NCI-H187 (cell line): ENCODE results near the gene RGS19.
"Not testable (repeated sequence)": the region's sequence is repeated elsewhere in the genome, so short reads cannot be mapped to it uniquely, and the experiment has no call there.

Source experiments
- DNase-seq, 2 experiments: peaks; one replicate each; lab custom pipeline; 2025; lab: John Stamatoyannopoulos, UW

RGS19 gene, protein sequence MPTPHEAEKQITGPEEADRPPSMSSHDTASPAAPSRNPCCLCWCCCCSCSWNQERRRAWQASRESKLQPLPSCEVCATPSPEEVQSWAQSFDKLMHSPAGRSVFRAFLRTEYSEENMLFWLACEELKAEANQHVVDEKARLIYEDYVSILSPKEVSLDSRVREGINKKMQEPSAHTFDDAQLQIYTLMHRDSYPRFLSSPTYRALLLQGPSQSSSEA

DNA sequence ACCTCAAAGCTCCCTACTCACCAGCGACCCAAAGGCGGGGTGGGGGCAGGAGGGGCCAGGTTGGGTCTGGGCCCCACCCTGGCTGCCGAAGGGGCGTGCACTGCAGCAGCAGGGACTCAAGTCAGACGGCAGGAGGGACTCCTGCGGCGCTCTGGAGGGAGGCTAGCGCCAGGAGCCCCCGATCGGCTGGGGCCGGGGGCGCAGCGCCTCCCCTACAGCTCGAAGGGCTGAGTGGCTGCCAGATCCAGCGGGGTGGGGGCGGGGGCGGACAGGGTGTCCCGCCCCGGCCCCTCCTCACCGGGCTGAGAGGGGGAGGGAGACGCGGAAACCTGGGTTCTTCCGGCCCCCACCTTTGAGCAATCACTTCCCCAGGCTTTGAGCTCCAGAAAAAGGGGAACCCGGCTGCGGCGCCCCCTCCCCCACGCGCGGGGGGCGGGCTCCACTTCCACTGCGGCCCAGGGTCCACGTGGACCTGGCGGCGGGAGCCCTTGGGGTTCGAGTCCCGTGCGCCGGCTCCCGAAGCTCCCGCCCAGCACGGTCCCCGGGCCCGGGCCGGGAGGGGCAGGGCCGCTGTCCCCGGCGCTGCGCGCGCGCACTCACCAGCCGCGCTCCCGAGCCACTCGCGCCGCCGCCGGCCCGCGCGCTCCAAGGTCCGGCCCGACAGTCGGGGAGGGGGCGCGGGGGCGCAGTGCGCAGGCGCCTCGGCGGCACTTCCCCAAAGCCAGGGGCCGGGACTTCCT lies at the start of gene RGS19:
RGS19 (minus strand) TSS at position 246 of the 740 bp plus-strand sequence. CDS start 2,632 bp downstream, outside the sequence.
- peak in 1 of 2 experiments; percentile 31 for DNase-seq

DNA sequence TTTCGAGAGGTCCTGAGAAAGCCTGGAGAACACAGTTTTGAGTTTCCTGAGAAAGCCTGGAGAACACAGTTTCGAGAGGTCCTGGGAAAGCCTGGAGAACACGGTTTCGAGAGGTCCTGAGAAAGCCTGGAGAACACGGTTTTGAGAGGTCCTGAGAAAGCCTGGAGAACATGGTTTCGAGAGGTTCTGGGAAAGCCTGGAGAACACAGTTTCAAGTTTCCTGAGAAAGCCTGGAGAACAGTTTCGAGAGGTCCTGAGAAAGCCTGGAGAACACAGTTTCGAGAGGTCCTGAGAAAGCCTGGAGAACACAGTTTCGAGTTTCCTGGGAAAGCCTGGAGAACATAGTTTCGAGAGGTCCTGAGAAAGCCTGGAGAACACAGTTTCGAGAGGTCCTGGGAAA lies 44.2 kb upstream of the RGS19 start:
- DNase-seq: not testable (repeated sequence)

DNA sequence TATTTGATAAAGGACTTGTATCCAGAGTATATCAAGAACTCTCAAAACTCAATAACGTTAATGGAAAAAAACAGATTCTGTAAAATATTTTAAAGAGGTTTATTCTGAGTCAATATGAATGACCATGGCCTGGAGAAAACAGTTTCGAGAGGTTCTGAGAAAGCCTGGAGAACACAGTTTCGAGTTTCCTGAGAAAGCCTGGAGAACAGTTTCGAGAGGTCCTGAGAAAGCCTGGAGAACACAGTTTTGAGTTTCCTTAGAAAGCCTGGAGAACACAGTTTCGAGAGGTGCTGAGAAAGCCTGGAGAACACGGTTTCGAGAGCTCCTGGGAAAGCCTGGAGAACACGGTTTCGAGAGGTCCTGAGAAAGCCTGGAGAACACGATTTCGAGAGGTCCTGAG lies 43.6 kb upstream of the RGS19 start:
- not testable (repeated sequence) for DNase-seq

DNA sequence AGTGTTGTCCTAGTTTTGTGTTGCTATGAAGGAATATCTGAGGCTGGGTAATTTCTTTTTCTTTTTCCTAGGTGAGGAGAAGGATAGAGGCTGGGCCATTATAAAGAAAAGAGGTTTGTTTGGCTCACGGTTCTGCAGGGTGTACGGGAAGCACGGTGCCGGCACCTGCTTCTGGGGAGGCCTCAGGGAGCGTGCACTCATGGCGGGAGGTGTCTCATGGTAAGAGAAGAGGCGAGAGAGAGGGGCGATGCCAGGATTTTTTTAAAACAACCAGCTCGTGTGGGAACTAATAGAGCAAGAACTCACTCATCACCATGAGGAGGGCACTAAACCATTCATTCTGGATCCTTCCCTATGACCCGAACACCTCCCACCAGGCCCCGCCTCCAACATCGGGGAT lies 42.3 kb upstream of the RGS19 start:
- DNase-seq: no peak

DNA sequence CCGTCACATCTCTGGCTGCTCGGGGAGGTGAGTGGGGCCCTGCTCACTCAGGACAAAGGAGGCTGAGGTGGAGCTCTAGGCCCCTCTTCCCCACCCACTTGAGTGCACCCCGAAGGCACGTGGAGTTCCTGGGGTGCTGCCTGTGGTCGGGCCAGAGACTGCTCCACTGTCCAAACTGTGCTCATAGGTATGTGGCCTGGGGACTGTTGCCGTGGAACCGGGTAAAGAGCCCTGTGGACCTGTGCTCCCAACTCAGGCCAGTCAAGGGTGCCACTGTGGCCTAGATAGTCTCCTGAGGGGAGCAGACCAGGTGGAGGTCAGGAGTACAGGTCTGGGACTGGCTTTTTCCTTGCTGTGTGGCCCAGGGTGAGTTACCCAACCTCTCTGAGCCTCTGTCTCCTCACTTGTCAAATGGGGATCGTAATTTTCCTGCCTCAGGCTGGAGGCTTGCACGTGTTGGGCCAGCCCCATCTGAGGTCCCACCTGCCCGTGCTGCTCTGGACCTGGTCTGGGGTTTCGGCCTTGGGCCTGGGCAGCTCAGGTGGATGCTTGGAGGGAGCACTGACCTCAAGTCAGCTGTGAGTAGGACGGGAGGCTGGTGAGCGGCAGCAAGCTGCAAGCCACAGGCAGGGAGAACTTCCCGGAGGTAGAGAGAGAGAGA lies 40.5 kb upstream of the RGS19 start:
- DNase-seq: no peak

DNA sequence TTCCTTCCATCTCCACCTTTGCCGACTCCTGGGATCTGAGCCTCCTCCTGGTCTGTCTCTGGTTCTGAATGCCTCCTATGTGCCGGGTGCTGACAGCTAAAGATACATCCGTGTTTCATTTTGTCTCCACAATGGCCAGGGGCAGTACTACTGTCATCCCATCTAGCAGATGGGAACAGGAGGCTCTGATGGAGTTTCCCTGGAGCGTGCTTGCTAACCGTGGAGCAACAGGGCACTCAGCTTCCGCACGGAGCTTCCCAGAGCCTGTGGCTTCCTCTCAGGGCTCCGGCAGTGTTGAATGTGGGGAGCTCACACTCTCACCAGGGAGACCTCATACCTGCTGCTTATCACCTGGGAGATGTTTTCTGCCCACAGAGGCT lies 40.0 kb upstream of the RGS19 start:
- DNase-seq: no peak

DNA sequence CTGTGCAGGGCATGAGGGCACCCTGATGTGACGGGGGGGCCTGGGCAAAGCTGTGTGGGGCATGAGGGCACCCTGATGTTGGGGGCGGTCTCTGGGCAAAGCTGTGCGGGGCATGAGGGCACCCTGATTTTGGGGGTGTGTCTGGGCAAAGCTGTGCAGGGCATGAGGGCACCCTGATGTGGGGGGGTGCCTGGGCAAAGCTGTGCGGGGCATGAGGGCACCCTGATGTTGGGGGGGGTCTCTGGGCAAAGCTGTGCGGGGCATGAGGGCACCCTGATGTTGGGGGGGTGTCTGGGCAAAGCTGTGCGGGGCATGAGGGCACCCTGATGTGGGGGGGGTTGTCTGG lies 38.1 kb upstream of the RGS19 start:
- not testable (repeated sequence) for DNase-seq

DNA sequence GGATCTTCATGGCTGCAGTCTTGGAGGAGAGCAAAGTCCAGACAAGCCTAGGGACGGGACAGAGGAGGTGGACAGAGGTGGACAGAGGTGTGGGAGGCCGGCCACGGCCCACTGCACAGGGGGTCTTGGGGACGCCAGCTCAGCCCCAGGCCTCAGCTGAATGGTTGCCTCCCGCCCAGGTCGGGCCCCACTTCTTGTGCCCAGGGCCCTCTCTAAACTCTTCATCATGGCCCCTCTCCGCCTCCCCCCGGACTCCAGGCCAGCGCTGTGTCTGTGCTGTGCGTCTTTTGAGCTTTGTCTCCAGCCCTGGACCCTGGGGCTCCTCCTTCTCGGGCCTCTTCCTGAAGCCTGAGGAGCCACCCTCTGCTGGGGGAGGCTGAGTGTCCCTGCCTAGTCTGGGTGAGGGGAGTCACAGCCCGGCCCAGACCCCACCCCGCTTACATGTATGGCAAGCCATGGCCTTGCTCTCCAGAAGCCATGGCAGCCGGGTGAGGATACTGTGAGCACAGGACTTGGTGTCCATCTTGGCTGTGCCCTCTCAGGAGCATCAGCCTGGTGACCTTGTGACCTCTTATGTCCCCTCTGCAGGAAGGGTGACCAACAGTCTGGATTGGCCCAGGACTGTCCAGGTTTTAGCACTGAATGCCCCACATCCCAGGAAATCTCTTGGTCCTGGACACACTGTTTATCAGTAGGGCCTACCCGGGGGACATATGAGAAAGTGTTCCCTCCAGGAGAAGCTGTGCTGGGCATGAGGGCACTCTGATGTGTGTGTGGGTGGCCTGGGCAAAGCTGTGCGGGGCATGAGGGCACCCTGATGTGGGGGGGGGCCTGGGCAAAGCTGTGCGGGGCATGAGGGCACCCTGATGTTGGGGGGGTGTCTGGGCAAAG lies 37.5 kb upstream of the RGS19 start:
- no peak for DNase-seq

DNA sequence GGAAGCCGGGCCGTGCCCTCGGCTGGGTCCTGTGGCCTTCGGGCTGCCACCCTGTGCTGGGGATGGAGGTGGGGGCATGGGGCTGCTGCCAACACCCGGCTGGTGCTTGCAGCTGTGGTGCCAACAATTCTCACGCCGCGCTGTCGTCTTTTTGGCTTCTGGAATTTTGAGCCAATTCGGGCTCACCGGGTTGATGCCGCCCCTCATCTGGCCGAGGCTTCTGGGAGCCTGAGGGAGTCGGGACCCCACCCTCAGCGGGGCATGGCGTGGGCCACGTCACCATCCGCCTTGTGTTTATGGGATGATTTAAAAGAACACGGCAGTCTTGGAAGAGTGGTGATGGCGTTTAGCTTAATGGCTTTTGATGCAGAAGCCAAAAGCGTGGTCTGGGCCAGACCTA lies 36.7 kb upstream of the RGS19 start:
- no peak for DNase-seq

DNA sequence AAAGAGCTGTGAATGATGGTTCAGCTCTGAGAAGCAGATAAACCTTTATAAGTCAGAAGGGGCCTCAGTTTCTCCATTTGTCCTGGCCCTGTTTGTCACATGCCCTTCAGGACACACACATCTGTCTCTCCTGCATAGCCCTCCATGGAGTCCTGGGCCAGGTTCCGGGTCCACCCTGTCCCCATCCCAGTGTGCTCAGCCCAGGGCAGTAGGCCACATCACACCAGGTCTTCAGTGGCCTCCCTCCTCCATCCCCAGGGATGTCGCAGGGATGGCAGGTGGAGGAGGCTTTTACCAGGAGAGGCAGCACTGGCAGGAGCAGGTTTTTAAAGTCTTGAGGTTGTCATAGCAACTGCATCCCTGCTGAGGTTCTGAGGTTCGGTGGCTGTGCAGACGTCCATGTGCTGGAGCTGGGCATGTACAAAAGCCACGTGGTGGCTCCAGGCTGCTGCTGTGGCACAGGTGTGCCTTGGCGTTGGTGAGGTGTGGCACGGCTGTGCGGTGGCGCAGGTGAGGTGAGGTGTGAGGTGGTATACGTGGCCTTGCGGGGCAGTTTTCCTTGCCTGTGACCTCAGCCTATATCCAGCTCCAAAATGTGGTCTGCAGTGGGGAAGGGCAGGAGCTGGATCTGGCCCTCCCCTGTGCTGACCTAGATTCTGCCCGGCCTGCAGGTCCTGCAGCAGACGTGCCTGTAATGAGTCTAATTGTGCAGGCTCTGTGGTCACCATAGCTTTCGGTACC lies 36.0 kb upstream of the RGS19 start:
- DNase-seq: peak; percentile 20 to 45

DNA sequence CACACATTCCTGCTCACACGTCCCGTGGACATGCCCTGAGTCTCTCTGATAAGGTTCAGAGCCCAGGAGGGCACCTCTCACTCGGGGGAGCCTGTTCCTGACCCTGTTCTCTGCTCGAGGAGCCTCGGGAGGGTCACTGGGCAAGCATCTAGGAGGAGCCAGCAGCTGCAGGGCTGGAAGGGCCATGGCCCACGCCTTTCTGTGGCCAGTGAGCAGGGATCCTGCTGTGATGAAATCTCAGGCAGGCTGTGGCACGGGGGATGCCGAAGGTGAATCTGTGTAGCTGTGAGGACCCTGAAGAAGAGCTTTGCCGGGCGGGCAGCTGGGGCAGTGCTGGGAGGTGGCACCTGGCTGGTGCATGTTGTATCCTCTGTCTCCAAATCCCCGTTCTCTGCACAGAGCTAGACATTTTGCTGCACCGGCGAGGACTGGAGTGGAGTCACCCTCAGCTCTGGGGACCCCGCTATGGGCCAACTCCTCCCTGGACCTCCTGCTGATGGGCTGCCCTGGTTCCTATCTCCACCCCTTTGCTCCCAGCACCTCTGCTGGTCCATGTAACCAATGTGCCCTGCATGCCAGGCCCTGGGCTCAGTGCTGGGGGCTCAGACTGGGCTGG lies 35.1 kb upstream of the RGS19 start:
- DNase-seq: no peak

DNA sequence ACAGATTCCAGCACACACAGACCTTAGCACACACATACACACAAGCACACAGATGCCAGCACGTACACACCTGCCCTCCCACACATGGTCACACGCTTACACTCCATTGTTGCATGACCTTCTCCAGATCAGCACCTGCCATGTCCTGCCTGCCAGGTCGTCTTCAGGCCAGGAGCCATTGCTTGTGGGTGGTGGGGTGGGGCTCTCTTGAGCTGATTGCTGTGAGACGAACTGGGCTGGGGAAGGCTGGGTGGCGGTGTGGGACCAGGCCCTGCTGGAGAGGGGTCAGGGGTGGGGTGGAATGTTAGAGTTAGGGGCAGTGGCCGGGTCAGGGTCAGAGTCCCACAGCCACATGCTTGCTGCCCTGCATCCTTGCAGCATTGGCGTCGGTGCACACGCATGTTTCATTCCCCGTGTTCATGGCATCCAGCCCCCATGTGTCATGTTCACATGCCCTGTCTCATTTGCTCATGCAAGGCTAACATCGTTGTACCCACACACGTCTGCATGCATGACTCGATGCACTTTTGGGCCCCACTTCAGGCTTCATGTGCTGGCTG lies 34.6 kb upstream of the RGS19 start:
- DNase-seq: no peak

DNA sequence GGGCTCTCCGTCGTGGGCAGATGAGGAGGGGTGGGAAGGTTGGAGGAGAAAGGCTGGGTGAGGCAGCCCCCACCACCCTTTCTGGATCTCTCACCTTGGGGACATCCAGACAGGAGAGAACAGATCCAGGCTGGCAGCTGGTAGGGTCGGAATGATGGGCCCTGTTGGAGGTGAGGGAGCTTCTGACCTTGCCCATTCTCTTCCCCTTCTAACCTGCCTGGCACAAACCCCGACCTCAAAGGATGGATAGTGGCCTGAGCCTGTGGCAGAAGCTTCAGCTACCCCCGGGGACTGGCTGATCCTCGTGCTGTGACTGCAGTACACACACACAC lies 34.1 kb upstream of the RGS19 start:
- no peak for DNase-seq

DNA sequence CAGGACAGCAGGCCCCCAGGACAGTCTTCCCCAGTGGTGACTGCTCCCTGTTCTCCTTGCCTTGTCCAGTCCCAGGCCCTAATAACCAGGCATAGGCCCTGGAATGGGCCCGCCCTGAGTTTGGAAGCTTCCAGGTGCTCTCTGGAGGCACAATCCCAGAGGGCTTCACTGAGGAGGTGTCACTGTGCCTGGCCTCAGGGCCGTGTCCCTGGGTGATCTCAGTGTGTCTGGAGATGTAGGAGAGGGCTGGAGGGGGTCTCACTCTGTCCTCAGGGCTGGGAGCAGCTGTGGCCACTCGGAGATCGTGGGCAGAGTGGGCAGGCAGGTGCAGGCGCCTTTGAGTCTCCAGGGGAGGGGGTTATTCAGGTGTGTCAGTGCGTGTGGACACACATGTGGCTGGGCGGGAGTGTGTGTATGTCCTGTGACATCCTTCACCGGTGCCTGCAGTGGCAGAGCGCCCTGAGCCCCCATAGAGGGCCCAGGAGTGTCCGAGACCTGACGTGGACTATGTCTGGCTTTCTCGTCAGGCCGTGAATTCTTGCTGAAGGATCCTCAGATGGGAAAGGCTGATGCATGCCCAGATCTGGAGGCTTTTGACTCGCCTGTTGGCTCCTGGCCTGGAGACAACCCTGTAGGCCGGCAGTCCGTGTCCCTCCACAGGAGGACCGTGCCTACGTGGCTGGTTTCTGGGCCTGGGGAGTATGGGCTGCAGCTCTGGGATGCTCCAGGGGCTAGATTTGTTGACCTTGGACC lies 33.5 kb upstream of the RGS19 start:
- DNase-seq: no peak

DNA sequence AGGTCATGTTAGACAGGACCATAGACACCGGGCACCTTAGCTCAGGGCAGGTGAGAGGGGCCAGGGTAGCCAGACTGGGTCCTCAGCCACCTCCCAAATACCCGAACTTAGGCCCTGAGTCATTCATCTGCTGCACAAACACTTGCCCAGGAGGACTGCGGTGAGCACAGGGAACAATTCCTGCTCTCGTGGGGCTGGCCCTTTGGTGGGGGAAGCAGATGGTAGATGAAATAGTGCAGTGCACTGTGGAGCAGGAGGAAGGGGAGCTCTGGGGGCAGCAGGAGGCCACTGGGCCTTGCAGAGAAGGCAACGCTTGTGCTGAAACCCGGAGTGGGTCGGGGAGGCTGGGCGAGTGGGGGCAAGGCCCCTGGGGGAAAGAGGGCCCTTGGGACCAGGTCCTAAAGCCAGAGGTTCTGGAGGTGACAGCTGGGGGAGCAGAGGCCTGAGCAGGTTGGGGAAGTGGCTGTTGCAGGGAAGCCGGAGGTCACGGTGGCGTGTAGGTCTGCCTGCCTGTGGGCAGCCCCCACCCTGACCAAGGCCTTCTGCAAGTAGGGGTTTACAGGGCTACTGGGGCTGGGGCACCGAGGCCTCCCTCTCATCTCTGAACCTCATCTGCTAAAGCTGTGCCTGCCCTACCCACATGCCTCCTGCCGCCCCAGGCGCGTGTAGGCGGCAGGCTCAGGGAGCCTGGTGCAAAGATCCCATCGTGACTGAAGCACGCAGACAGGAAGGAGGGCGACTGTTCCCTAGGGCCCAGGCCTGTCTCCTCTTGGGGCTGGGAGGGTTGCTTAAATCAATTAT lies 32.7 kb upstream of the RGS19 start:
- no peak for DNase-seq

DNA sequence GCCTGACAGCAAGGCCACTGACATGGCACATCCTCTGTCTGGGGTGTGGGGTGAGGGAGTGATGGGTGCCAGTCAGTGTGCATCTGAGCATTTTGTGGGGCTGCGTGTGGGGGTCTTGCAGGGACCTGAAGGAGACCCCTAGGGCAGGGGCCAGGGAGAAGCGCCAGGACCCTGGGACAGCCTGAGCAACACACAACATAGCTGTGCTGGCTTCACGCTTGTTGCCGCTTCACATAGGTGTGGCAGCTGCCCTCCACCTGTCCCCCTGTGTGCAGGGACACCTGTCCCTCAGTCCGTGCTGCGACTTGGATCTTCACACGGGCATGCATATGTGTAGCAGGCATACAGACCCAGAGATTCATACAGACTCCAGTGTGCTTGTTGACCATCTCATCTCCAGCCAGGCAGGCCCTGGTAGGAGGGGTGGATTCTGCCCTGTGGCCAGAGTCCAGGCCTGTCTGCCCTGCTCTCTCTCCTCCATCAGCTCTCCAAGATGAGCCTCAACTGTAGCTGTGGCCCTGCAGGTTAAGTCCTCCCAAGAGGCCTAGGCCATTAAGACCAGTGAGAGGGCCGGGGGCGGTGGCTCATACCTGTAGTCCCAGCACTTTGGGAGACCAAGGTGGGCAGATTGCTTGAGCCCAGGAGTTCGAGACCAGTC lies 31.2 kb upstream of the RGS19 start:
- no peak for DNase-seq

DNA sequence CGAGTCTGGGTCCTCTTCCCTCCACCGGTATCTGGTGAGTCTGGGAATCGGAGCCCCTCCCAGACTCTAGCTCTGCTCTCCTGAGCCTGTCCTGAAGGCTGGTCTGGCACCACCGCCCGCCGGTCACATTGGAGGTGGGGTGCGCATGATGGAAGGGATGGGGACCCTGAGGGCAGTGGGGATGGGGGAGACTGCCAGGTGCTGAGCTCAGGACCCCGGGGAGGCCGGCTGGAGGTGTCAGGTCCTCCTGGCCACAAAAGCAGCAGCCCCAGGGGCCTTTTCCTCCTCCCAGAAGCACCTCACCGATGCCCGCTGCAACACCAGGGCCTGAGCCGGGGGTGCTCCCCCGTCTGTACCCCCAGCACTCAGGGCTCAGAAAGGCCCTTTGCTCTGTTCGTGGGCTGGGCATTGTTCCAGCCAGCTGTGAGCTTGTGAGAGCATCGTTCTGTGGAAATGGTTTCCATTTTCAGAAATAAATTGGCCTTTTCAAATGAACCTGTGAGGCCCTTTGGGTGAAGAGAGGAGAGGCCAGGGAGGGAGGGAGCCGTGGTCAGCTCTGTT lies 30.6 kb upstream of the RGS19 start:
- DNase-seq: no peak
